Rectal smooth muscle tissue (tissue), 1 donor: Measurements from ENCODE around the gene PTPN4.

Source experiments
- H3K27ac ChIP-seq: one replicate; pipeline ENCODE4 v1.7.0; 2013; ENCODE audit warnings: low read depth, low read length, inconsistent platforms
- H3K27me3 ChIP-seq: one replicate; pipeline ENCODE4 v1.7.0; 2013; ENCODE audit warnings: low read length; ENCODE audit not compliant: control insufficient read depth, insufficient read depth
- H3K36me3 ChIP-seq: one replicate; pipeline ENCODE4 v1.7.0; 2013; ENCODE audit warnings: low read length; ENCODE audit not compliant: control insufficient read depth, insufficient read depth
- H3K4me1 ChIP-seq: one replicate; pipeline ENCODE4 v1.7.0; 2013; ENCODE audit warnings: low read length; ENCODE audit not compliant: control insufficient read depth, insufficient read depth
- H3K4me3 ChIP-seq: one replicate; pipeline ENCODE4 v1.7.0; 2013; ENCODE audit warnings: low read length
- H3K9ac ChIP-seq: one replicate; pipeline ENCODE4 v1.7.0; 2013; ENCODE audit warnings: low read length

PTPN4 gene

DNA sequence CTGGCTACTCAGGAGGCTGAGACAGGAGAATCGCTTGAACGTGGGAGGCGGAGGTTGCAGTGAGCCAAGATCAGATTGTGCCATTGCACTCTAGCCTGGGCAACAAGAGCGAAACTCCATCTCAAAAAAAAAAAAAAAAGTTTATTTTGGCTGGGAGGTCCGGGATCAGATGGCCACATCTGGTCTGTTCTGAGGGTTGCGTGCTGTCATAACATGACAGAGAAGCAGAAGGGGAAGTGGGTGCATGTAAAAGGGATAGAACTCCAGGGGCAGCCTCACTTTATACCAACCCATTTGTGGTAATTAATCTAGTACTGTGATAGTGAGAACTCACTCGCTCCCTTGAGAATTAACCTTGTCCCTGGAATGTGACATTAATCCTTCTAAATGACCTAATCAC, 101.2 kb downstream of the PTPN4 start:
- no peaks in the 10 kb centered on the region for H3K36me3 ChIP-seq
- no peaks in the 10 kb centered on the region for H3K4me1 ChIP-seq
- no peaks in the 10 kb centered on the region for H3K27me3 ChIP-seq
- no peak overlapping the region for H3K9ac ChIP-seq
- H3K4me3 ChIP-seq, result no peak overlapping the region
- no peak overlapping the region for H3K27ac ChIP-seq

DNA sequence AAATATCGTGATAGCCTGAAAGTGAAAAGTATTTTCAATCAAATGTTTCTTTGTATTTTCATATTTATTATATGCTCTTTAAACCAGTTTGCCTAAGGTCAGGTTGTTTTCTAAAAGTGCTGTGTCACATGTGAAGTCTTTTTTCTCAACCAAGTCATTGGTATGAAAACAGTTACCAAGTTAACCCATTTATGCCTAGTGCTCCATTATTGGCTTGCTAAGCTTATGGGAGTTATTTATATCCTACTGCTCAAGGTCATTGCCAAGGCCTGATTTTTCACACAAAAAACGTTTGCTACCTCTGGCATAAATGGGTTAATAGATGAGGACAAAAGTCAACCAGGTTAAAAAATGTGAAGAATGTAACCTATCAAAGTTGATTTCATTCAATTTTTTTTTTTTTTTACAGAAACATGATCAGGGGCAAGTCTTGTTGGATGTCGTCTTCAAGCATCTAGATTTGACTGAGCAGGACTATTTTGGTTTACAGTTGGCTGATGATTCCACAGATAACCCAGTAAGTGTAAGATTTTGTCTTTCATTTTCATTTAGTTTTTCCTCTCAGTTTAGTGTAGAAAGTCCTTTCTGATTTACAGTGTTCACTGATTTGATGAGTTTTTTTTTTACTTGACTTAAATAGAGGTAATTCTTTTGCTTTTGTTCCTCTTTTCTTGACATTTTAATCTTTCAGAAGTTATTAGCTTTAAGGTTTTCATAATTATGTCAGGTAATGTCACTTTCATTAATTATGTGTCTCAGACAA, 102.6 kb downstream of the PTPN4 start:
- no peak overlapping the region for H3K9ac ChIP-seq
- H3K36me3 ChIP-seq, result no peaks in the 10 kb centered on the region
- no peaks in the 10 kb centered on the region for H3K4me1 ChIP-seq
- H3K27me3 ChIP-seq, result no peaks in the 10 kb centered on the region
- no peak overlapping the region for H3K4me3 ChIP-seq
- no peak overlapping the region for H3K27ac ChIP-seq

DNA sequence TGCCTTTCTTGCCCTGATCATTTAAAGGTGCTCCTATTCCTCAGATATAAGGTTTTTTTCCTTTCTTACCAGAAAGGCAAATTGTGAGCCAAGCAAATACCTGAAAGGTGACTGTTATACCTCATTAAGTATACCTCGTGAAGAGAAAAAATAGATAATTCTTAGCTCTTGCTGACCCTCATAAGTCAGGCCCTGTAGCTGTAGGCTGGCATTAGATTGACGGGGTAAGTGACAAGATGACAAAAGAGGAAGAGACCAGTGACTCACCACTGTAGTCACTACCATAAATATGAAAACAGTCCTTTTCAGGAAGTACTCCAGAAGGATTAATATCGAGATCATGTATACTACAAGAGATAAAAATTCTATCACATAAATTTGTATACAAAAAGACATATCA, 104.6 kb downstream of the PTPN4 start:
- H3K4me1 ChIP-seq, result no peaks in the 10 kb centered on the region
- H3K36me3 ChIP-seq, result no peaks in the 10 kb centered on the region
- H3K27ac ChIP-seq, result no peak overlapping the region
- no peaks in the 10 kb centered on the region for H3K27me3 ChIP-seq
- H3K9ac ChIP-seq, result no peak overlapping the region
- H3K4me3 ChIP-seq, result no peak overlapping the region

DNA sequence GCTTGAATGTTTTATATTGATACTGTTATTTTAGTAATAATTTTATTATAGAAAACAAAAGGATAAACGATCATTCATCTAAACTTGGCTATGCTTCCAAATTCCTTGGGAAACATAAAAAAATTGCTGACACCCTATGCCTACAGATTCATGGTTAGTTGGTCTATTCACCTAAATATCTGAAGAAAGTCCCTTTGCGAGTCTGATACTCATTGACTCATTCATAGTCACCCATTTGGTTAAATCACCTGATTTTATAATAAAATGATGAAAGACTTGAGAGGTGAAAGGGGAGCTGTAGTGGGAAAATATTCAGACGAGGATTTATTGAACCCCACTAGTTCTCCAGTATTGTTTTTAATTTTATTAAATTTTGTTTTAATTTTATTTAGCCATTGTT, 112.0 kb downstream of the PTPN4 start:
- H3K27ac ChIP-seq, result no peak overlapping the region

DNA sequence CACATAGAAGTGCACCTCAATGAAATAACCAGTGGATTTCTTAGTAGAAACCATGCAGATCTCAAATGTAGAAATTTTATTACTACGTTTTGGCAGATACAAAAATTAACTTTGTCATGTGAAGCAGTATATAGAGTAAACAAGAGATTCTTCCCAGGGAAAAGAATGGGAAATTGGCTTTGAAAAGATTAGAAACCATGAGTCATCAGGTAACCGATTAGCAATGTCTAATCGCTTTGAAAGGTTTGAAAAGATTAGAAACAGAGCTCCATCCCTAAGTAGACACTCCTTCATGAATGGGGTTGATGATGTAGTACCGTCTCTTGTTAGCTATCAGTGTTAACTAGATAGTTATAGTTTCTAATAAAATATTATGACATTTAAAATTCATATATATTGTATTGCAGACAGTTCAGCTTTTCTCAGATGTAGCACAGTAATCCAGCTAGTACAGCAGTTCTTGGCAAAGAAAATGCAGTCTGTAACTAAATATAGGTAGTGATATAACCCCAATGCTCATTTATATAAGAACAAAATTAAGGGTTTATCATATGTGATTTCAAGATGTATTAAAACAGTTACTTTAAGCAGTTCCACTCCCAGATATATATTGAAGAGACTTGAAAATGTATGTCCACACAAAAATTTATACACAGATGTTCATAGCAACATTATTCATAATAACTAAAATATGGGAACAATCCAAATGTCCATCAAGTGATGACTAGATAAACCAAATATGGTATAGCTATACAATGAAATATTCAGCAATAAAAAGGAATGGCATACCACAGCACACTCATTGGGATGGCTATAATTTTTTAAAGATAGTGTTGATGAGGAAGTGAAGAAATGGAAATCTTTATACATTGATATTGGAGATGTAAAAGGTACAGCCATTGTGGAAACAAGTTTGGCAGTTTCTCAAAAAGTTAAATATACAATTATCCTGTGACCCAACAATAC, 113.9 kb downstream of the PTPN4 start:
- no peaks in the 10 kb centered on the region for H3K36me3 ChIP-seq
- H3K9ac ChIP-seq, result no peak overlapping the region
- H3K27me3 ChIP-seq, result no peaks in the 10 kb centered on the region
- no peak overlapping the region for H3K27ac ChIP-seq
- no peak overlapping the region for H3K4me3 ChIP-seq
- no peaks in the 10 kb centered on the region for H3K4me1 ChIP-seq

More for the DNA sequence above, 112.0 kb downstream of the PTPN4 start:
- Histone ChIP-seq H3K4me1 (no peaks in the 10 kb centered on the region), H3K4me3 (no peak overlapping the region), H3K27me3 (no peaks in the 10 kb centered on the region), H3K9ac (no peak overlapping the region), H3K36me3 (no peaks in the 10 kb centered on the region)

DNA sequence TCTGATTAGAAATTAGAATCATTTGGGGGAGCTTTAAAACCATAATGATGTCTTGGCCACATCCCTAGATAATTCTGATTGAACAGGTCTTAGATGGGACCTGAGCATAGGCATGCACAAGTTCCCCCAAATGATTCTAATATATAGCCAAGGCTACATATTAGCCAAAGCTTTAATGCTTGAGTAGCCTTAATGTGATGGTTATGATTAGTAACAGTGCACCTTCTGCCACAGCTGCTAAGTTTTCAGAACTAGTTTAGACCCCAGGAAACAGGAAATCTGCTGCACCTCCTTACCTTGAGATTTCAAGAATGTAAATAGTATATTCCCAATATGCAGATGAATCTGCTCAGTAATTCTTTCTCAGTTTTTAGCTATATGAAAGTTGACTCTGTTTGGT, 119.8 kb downstream of the PTPN4 start:
- Histone ChIP-seq H3K4me1 (no peaks in the 10 kb centered on the region), H3K27me3 (no peaks in the 10 kb centered on the region), H3K4me3 (no peak overlapping the region), H3K9ac (no peak overlapping the region), H3K36me3 (peaks cover 3% of the 10 kb centered on the region), H3K27ac (no peak overlapping the region)

DNA sequence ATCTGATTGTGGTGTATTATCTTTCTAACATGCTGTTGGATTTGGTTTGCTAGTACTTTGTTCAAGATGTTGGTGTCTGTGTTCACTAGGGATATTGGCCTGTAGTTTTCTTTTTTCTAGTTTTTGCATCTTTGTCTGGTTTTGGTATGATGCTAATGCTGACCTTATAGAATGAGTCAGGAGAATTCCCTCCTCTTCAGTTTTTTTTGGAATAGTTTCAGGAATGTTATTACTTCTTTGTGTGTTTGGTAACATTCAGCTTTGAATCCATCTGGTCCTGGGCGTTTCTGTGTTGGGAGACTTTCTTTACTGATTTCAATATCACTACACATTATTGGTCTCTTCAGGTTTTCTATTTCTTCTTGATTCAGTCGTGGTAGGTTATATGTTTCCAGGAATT, 129.0 kb downstream of the PTPN4 start:
- Histone ChIP-seq H3K27me3 (no peaks in the 10 kb centered on the region), H3K9ac (no peak overlapping the region), H3K36me3 (peaks cover 3% of the 10 kb centered on the region), H3K4me1 (no peaks in the 10 kb centered on the region), H3K27ac (no peak overlapping the region), H3K4me3 (no peak overlapping the region)

DNA sequence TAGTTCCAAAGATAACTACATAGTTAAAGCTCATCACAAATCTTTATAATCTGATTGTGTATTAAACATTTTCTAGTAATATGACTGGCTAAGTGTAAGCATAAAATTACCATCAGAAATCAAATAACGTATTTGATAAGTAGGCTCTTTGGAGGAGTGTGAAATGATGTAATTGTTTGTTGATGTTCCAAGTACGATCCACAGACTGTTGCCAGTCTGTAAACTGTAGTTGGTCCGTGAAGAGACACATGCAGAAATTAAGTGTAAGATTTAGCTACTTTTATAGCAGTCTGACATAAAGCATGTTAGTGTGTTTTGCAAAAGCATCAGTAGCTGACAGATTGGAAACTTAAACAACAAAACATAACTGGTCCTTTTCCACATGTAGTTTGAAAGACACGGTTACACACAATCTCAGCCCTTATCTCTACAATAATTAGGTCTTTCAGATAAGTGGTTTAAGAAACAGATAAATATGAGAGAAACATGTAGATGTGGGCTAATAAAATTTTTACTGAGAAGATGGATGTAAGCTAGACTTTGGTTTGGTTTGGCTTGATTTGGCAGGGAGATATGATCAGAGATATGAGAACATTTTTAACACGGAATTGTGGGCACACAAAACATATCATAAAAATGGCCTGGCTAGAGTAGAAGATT, 138.1 kb downstream of the PTPN4 start:
- Histone ChIP-seq H3K27ac (no peak overlapping the region), H3K27me3 (no peaks in the 10 kb centered on the region), H3K4me1 (no peaks in the 10 kb centered on the region), H3K4me3 (no peak overlapping the region), H3K36me3 (peaks cover 11% of the 10 kb centered on the region), H3K9ac (no peak overlapping the region)

DNA sequence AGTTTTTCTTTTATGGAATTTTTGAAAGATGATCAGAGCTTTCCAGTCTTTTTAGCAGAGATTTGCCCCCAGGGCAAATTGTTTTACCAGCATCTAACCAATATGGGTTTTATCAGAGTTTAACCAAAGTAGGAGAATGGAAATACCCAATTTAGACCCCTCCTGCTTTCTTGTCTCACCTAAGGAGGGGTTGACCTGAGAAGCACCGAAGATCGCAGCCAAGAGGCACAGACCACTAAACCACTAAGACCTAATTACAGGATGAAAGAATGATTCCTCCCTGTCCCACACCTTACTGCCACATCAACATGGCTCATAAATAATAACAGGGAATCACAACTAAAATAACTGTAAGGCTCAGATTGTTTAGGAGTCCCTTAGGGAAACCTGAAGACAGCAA, 141.3 kb downstream of the PTPN4 start:
- Histone ChIP-seq H3K36me3 (peaks cover 13% of the 10 kb centered on the region), H3K27ac (no peak overlapping the region), H3K4me3 (no peak overlapping the region), H3K9ac (no peak overlapping the region), H3K27me3 (no peaks in the 10 kb centered on the region), H3K4me1 (no peaks in the 10 kb centered on the region)

DNA sequence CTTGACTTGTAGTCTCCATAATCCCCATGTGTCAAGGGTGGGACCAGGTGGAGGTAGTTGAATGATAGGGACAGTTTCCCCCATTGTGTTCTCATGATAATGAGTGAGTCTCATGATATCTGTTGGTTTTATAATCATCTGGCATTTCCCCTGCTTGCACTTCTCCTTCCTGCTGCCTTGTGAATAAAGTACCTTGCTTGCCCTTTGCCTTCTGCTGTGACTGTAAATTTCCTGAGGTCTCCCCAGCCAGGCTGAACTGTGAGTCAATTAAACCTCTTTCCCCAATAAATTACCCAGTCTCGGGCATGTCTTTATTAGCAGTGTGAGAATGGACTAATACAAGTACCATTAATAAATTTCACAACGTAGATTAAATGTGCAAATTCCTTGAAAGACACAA, 150.8 kb downstream of the PTPN4 start:
- Histone ChIP-seq H3K36me3 (no peaks in the 10 kb centered on the region), H3K27me3 (no peaks in the 10 kb centered on the region), H3K27ac (no peak overlapping the region), H3K4me3 (no peak overlapping the region), H3K4me1 (no peaks in the 10 kb centered on the region), H3K9ac (no peak overlapping the region)

DNA sequence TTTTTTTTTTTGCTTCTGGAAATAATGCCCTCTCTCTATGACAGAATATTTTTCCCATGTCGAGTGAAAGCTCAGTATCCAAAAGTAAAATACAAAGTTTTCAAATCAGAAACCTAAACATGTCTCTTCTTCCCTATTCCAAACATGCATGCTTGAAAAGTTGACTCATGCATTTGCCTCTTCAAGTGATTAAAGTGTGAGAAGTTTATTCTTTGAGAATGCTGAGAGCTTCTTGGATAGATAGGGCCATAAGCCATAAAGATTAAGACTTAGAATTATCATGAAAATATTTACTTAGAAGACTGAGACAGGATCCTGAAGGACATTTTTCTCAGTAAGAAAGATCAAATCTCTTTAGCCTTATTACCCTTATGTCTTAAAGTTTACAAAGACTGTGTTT, 154.5 kb downstream of the PTPN4 start:
- Histone ChIP-seq H3K9ac (no peak overlapping the region), H3K36me3 (no peaks in the 10 kb centered on the region), H3K27me3 (no peaks in the 10 kb centered on the region), H3K4me3 (no peak overlapping the region), H3K4me1 (no peaks in the 10 kb centered on the region), H3K27ac (no peak overlapping the region)

DNA sequence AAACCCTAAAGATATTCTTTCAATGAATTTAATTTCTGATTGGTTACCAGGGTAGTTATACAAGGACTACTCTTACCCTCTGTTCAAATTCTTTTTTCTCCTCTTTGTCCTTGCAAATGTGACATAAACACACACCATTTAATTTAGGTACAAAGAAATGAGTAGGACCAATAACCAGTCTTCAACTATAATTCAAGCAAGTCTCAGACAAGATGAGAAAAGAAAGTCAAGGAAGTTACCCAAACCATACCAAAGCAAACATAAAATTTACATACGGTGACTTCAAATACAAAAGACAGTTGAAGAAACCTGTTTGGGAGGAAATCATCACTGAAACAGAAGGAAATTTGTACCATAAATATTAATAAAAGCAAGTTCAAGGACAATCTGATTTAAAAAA, 162.1 kb downstream of the PTPN4 start:
- no peaks in the 10 kb centered on the region for H3K27me3 ChIP-seq
- no peak overlapping the region for H3K9ac ChIP-seq
- H3K4me1 ChIP-seq, result no peaks in the 10 kb centered on the region
- no peak overlapping the region for H3K27ac ChIP-seq
- no peak overlapping the region for H3K4me3 ChIP-seq
- H3K36me3 ChIP-seq, result no peaks in the 10 kb centered on the region
